RWPE1 (cell line): ENCODE data around the gene GLT6D1.

Experiments used
- CTCF ChIA-PET: fragments of 350-600 bp; sonication (Branson Sonifier 250); formaldehyde crosslinking; extraction: SDS; loops from one replicate; lab custom pipeline; 2021; lab: Yijun Ruan, JAX
- POLR2A ChIA-PET: fragments of 400-600 bp; formaldehyde crosslinking; extraction: SDS; loops from one replicate; lab custom pipeline; 2020; ENCODE audit warnings: antibody characterized with exemption; ENCODE audit not compliant: low non-redundant PET; lab: Yijun Ruan, JAX
- DNase-seq: peaks from one replicate; pipeline ENCODE4 v3.0.0; 2012; ENCODE audit warnings: low spot score
- H3K27ac ChIP-seq: fragments of 450-650 bp; 2 replicates; pipeline ENCODE4 v1.5.1; 2017
- TF ChIP-seq, protein P1 (sequence below): fragments of 450-650 bp; conservative IDR thresholded peaks from 2 replicates; pipeline ENCODE4 v1.5.1; 2017; ENCODE audit warnings: low read depth, mild to moderate bottlenecking

Gene GLT6D1

DNA sequence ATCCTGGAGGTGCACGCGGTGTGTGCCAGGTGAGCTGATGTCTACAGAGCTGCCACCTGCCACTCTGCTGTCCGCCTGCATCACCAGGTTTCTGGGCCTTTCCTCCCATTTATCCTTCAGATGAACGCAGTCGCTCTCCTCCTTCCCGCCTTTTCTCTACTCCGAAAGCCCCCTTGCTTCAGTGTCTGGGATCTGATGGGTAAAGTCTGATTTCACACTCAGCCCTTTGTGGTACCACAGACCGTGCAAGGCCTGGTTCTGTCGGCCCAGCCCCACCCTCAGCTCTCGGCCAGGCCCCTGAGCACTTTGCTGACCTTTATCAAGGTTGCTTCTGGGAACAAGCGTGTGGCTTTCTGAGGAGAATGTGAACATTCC, 32.5 kb downstream of the GLT6D1 start:
- no peak overlapping the region for H3K27ac ChIP-seq
- TF ChIP-seq, protein P1, sequence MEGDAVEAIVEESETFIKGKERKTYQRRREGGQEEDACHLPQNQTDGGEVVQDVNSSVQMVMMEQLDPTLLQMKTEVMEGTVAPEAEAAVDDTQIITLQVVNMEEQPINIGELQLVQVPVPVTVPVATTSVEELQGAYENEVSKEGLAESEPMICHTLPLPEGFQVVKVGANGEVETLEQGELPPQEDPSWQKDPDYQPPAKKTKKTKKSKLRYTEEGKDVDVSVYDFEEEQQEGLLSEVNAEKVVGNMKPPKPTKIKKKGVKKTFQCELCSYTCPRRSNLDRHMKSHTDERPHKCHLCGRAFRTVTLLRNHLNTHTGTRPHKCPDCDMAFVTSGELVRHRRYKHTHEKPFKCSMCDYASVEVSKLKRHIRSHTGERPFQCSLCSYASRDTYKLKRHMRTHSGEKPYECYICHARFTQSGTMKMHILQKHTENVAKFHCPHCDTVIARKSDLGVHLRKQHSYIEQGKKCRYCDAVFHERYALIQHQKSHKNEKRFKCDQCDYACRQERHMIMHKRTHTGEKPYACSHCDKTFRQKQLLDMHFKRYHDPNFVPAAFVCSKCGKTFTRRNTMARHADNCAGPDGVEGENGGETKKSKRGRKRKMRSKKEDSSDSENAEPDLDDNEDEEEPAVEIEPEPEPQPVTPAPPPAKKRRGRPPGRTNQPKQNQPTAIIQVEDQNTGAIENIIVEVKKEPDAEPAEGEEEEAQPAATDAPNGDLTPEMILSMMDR = no peak
- DNase-seq = no peak
- CTCF ChIA-PET = interaction anchor here (0.9 kb wide), 1 partner anchor 190 kb away, joined by 4 read pairs; no protein-coding TSS in a partner anchor
- POLR2A ChIA-PET = no interaction called here

DNA sequence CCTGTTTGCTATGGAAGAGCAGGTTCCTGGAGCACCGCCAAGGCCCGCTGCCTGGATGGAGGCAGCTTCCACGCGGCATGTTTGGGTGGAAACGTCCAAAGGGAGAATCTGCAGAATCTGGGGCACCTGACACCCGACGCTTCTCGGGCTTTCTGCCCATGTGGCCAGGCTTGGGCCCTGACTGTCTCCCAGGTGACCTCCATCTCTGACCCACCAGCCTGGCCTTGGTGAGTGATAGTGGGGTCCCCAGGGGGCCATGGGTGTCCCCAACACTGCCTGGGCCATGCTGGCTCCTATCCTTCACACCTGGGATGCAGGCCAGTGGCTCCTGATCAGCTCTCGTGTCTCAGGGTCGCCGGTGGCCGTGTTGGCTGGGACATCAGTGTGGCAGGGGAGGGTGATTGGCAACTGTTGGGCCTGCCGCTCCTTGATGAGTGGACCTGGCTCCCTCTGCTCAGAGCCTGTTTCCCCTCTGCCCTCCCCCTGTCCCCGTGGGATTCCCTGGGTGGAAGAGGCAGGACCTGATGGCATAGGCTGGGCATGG, 34.0 kb downstream of the GLT6D1 start:
- no peak for DNase-seq
- ChIA-PET CTCF (interaction anchor here (0.6 to 2.0 kb wide), 6 partner anchors 11 to 1257 kb away, joined by 3 to 7 read pairs (median 4); no protein-coding TSS in a partner anchor), POLR2A (no interaction called here)
- TF ChIP-seq, protein P1 = no peak
- H3K27ac ChIP-seq = no peak overlapping the region

DNA sequence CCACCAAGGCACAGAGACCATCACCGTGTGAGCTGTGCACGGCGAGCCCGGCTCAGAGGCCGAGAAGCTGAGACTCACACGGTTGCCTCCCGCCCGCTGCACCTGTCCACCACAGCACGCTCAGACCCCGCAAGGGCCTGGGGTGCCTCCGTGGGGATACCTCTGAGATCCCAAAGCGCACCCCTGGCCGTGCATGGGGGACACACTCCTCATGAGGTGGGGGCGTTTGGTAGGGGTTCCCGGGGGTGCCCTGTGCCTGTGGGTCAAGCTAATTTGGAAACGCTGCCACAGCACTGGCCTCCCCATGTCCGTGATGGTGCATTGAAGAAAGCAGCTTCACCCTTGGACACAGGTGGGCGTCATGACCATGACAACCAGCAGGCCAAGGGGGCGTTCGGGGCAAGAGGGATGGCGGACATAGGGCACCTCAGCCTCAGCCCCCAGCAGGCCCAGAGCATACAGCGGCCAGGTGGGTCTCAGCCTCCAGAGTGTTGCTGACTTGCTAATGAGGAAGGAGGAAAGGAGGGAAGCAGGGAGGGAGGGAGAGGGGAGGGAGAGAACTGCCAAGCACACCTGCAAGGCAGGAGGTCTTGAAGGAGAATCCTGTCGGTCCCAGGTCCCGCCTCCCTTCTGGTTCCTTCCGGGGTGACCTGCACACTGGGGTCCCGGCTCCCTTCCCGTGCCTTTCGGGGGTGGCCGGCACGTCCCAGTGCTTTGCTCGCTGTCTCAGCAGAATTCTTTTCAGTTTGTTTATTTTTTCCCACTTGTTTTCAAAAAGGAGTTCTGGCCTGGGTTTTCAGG, 34.7 kb downstream of the GLT6D1 start:
- ChIA-PET CTCF (interaction anchor here (0.6 to 2.0 kb wide), 8 partner anchors 12 to 1257 kb away, joined by 3 to 7 read pairs (median 4); no protein-coding TSS in a partner anchor), POLR2A (no interaction called here)
- H3K27ac ChIP-seq = no peak overlapping the region
- no peak for DNase-seq
- TF ChIP-seq, protein P1 = no peak

DNA sequence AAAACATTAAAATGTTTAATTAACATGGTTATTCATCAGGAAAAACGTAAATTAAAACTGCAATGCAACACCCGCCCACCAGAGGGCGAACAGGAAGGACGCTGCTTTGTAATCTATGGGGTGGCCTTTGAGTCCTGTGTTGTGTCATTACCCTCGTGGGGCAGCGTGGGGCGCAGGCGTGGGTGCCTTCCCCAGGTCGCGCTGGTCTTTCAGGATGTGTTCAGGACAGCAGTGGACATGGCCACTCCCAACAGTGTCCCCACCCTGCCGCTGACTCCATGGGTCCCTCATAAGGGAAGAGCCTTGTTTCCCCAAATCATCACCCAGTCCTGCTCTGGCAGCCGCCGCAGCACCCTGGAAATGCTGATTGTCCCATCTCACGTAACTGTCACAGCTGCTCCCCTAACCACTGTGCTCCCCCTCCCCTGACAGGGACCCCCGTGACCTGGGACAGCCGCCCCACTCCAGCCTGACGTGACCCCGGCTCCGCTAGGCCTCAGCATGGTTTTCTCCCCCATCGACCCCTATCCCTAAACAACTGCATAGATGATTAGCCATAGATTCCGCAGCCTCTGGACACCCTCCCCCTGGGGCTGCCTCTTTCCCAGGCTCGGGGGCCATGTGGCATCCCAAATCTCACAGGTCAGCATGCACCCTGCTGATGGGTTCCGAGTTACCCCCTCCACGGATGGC, 36.4 kb downstream of the GLT6D1 start:
- TF ChIP-seq, protein P1 = peak; percentile 98
- no peak overlapping the region for H3K27ac ChIP-seq
- CTCF ChIA-PET = interaction anchor here (0.6 to 2.0 kb wide), 19 partner anchors 9 to 1065 kb away, joined by 3 to 6 read pairs (median 4); a partner anchor contains a TSS
- POLR2A ChIA-PET = no interaction called here
- peak; percentile 70 for DNase-seq

DNA sequence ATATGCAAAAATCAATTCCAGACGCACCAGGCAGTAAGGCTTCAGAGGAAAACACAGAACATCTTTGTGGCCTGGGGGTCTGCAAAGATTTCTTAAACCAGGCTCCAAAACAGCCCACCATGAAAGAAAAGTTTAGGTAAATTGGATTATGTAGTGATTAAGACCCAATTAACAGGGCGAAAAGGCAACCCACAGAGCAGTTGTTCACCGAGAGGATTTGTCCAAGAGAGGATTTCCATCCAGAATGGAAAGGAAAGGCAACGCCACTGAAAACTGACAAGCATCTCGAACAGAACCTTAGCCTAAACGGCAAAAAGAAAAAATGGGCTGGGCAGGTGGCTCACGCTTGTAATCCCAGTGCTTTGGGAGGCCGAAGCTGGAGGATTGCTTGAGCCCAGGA, 37.4 kb downstream of the GLT6D1 start:
- TF ChIP-seq, protein P1 = no peak
- CTCF ChIA-PET = interaction anchor here (0.7 to 1.0 kb wide), 4 partner anchors 10 to 665 kb away, joined by 3 to 4 read pairs (median 4); no protein-coding TSS in a partner anchor
- DNase-seq = no peak
- no peak overlapping the region for H3K27ac ChIP-seq
- POLR2A ChIA-PET = no interaction called here

DNA sequence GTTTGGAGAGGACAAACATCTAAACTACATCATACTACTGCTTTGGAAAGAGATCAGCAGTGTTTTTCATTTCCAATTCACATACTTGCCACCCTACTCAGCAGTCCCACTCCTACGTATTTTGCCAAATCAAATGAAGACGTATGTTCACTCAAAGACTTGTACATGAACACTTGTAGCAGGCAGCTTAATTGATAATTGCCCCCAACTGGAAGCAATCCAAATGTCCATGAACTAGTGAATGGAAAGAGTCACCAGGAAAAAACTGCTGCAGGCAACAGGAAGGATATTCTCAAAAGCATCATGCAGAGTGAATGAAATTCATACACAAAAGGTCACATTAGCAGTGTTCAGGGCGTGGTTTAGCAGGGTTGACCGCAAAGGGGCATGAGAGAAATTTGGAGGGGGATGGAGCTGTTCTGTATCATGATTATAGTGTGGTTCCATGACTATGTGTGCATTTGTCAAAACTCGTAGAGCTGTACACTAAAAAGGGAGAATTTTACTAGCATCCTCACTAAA, 39.0 kb downstream of the GLT6D1 start:
- CTCF ChIA-PET = interaction anchor here (0.6 to 1.1 kb wide), 3 partner anchors 16 to 122 kb away, joined by 5 to 6 read pairs (median 5); no protein-coding TSS in a partner anchor
- TF ChIP-seq, protein P1 = no peak

More for the DNA sequence above, 39.0 kb downstream of the GLT6D1 start:
- no peak for DNase-seq
- no peak overlapping the region for H3K27ac ChIP-seq
- POLR2A ChIA-PET = interaction anchor here (0.5 kb wide), 1 partner anchor 195 kb away, joined by 3 read pairs; no protein-coding TSS in a partner anchor
